GM12878 (cell line): ENCODE data around the gene SPRN. TPM values are rescaled to one million over a fixed set of nuclear protein-coding genes. Genes with fewer than 3 reads are reported as not detected.

Source experiments
- ATAC-seq: fragments of 200-7000 bp; cut with Tn5 transposase; 3 replicates; pipeline ENCODE4 v1.9.1; 2020; ENCODE audit warnings: mild to moderate bottlenecking, moderate library complexity
- BruUV-seq: library from RNA; stranded (reverse); fragments of 400-500 nt; replicated peaks from 2 replicates; lab custom pipeline; 2021; lab: Mats Ljungman, UMichigan
- CTCF ChIA-PET: fragments of 300-600 bp; sonication (Branson Sonifier 250); formaldehyde crosslinking; extraction: SDS; loops from one replicate; lab custom pipeline; 2021; ENCODE audit warnings: inconsistent platforms; lab: Yijun Ruan, JAX
- POLR2A ChIA-PET: fragments of 350-600 bp; formaldehyde crosslinking; extraction: SDS; loops from one replicate; lab custom pipeline; 2021; ENCODE audit warnings: inconsistent platforms; lab: Charles Lee
- RAD21 ChIA-PET: fragments of 300-600 bp; sonication (Branson Sonifier 250); formaldehyde crosslinking; loops from one replicate; lab custom pipeline; 2023; ENCODE audit warnings: antibody characterized with exemption; ENCODE audit not compliant: unreplicated experiment; lab: Charles Lee
- SMC1A ChIA-PET: fragments of 300-600 bp; sonication (Branson Sonifier 250); formaldehyde crosslinking; loops from one replicate; lab custom pipeline; 2023; ENCODE audit not compliant: unreplicated experiment, uncharacterized antibody; lab: Charles Lee
- DNase-seq: peaks from one replicate; pipeline ENCODE4 v3.0.0-alpha.2; 2011; ENCODE audit warnings: low read depth, low spot score
- FAIRE-seq: peaks from 3 replicates; lab custom pipeline; 2011; peaks lifted over from hg19 to GRCh38; lab: Jason Lieb, UNC
- H2AFZ ChIP-seq: 2 replicates; pipeline ENCODE4 v1.6.0; 2011; ENCODE audit warnings: low read depth, low read length, control low read depth; ENCODE audit not compliant: control insufficient read depth
- H3K27ac ChIP-seq: 2 replicates; pipeline ENCODE4 v1.5.1; 2011; ENCODE audit warnings: control low read depth; ENCODE audit not compliant: control insufficient read depth, insufficient read depth
- H3K27me3 ChIP-seq, 2 experiments: replicated peaks in 1 of 2; 2 replicates each; pipeline versions ENCODE4 v1.6.0 to v1.6.1; 2011; ENCODE audit warnings: low read length in 1 of 2; ENCODE audit not compliant: control insufficient read depth in 2 of 2, insufficient read depth in 2 of 2
- H3K36me3 ChIP-seq, 2 experiments: 2 replicates each; pipeline ENCODE4 v1.5.1; 2011; ENCODE audit warnings: low read length in 1 of 2; ENCODE audit not compliant: control insufficient read depth in 2 of 2, insufficient read depth in 2 of 2
- H3K4me1 ChIP-seq: 2 replicates; pipeline ENCODE4 v1.6.1; 2011; ENCODE audit warnings: mild to moderate bottlenecking, low read length, moderate library complexity, mixed read lengths; ENCODE audit not compliant: control insufficient read depth, insufficient read depth
- H3K4me2 ChIP-seq: 2 replicates; pipeline ENCODE4 v1.6.0; 2011; ENCODE audit warnings: control low read depth; ENCODE audit not compliant: control insufficient read depth, insufficient read depth
- H3K4me3 ChIP-seq: fragments of 200-600 bp; sonication (generic); 2 replicates; pipeline ENCODE4 v1.5.1; 2016
- H3K79me2 ChIP-seq: 2 replicates; pipeline ENCODE4 v1.6.0; 2011; ENCODE audit warnings: low read length; ENCODE audit not compliant: control insufficient read depth, insufficient read depth
- H3K9ac ChIP-seq: 2 replicates; pipeline ENCODE4 v1.8.0; 2011; ENCODE audit warnings: low read length, control low read depth, mixed read lengths; ENCODE audit not compliant: control insufficient read depth, insufficient read depth
- H3K9me3 ChIP-seq: replicated peaks from 3 replicates; pipeline ENCODE4 v1.5.1; 2011; ENCODE audit warnings: mild to moderate bottlenecking, low read length; ENCODE audit not compliant: control insufficient read depth, insufficient read depth
- H4K20me1 ChIP-seq: 2 replicates; pipeline ENCODE4 v1.6.0; 2011; ENCODE audit not compliant: control insufficient read depth, insufficient read depth
- CHD2 ChIP-seq: IDR thresholded peaks from 2 replicates; pipeline ENCODE4 v1.6.1; 2011; ENCODE audit warnings: low read depth, low read length, improper control_type of control experiment, borderline replicate concordance
- CREB1 ChIP-seq: IDR thresholded peaks from 2 replicates; pipeline ENCODE4 v1.6.1; 2012; ENCODE audit warnings: low read depth, mild to moderate bottlenecking, inconsistent platforms
- CUX1 ChIP-seq: IDR thresholded peaks from 2 replicates; pipeline ENCODE4 v1.6.1; 2012; ENCODE audit warnings: improper control_type of control experiment, low read depth, low read length; ENCODE audit not compliant: insufficient replicate concordance
- MEF2B ChIP-seq: fragments of 450-650 bp; IDR thresholded peaks from 2 replicates; pipeline ENCODE4 v1.6.1; 2018; ENCODE audit warnings: mild to moderate bottlenecking, moderate library complexity; ENCODE audit not compliant: partially characterized antibody, poor library complexity, severe bottlenecking
- MLLT1 ChIP-seq: fragments of 450-650 bp; IDR thresholded peaks from 2 replicates; pipeline ENCODE4 v1.6.1; 2016; ENCODE audit warnings: mild to moderate bottlenecking
- RBBP5 ChIP-seq: fragments of 200-600 bp; sonication (generic); conservative IDR thresholded peaks from 2 replicates; pipeline ENCODE4 v1.6.1; 2016
- STAT3 ChIP-seq: IDR thresholded peaks from 2 replicates; pipeline ENCODE4 v1.6.1; 2011; ENCODE audit warnings: low read depth, low read length, improper control_type of control experiment
- TARDBP ChIP-seq: IDR thresholded peaks from 2 replicates; pipeline ENCODE4 v1.6.1; 2016; ENCODE audit warnings: borderline replicate concordance
- ZBED1 ChIP-seq: IDR thresholded peaks from 2 replicates; pipeline ENCODE4 v1.6.1; 2016; ENCODE audit warnings: borderline replicate concordance
- WGBS: methylation state at CpG from one replicate; pipeline ENCODE4 v1.1.6; 2016; ENCODE audit warnings: low lambda C conversion rate; ENCODE audit not compliant: insufficient replicate concordance, insufficient coverage; ENCODE audit errors: missing lambda C conversion rate; 5-methylcytosine and 5-hydroxymethylcytosine counted together
- in situ Hi-C: fragments of 300-500 bp; cut with MboI; formaldehyde crosslinking; loops from 9 replicates; pipeline ENCODE4 v1.14.3; 2018; ENCODE audit warnings: mixed read lengths
- intact Hi-C: fragments of 100-400 bp; cut with micrococcal nuclease; formaldehyde crosslinking; loops from one replicate; pipeline ENCODE4 v1.14.2; 2022; ENCODE audit not compliant: unreplicated experiment
- polyA plus RNA-seq, 11 experiments: library from polyadenylated mRNA; depleted of rRNA in 4 of 11; unstranded in 6 of 11; stranded (reverse) in 5 of 11; fragments of >200 nt; fragmentation: Nextera tagmentation in 4 of 11; fragmentation: Illumina TruSeq in 1 of 11; extraction: Ambion mirVana in 4 of 11; extraction: Trizol in 1 of 11; gene quantifications; 1 replicate in 1 of 11; 2 replicates in 10 of 11; pipeline versions ENCODE4 v1.2.1 to v1.2.3, GENCODE V29; 2011 to 2016; ENCODE audit warnings: inconsistent platforms in 2 of 11, missing spikeins in 2 of 11, low read depth in 1 of 11
- total RNA-seq, 4 experiments: library from RNA; depleted of rRNA in 3 of 4; stranded (reverse); fragments of >200 nt in 3 of 4; fragmentation: Illumina TruSeq in 1 of 4; extraction: Trizol in 1 of 4; gene quantifications; 2 replicates each; pipeline versions ENCODE4 v1.2.1 to v1.2.3, GENCODE V29; 2013 to 2021
- TF ChIP-seq, protein P1 (sequence below): fragments of 450-650 bp; IDR thresholded peaks from 2 replicates; pipeline ENCODE4 v1.6.1; 2017; ENCODE audit warnings: low read depth, mild to moderate bottlenecking, moderate library complexity
- TF ChIP-seq, protein P2 (sequence below): IDR thresholded peaks from 2 replicates; pipeline ENCODE4 v1.6.1; 2012; ENCODE audit warnings: mild to moderate bottlenecking, low read depth, low read length

Gene SPRN
- total and polyA plus RNA-seq, 10 of the 15 experiments (the other 5 are each of a cell fraction or from before 2014, with no cell fraction given): 0.03 to 0.96 (median 0.46) TPM; not detected in 6

DNA sequence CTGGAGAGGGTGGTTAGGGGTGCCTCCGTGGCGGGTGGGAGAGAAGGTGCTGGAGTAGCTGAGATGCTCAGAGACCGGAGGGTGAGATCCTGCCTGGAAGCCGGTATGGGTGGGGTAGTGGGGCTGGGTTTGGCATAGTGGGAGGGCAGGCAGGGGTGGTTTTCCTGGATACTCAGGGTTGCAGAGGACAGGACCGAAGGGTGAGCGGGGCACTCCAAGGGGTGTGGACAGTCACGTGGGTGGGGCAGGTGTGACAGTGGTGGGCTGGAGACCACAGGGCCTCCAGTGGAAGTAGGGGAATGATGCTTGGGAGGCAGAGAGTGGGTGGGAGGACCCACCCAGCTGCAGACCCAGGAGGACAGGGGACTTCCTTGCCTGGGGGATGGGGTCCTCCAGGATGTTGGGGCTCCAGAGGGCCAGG lies 31.2 kb upstream of the SPRN start:
- ATAC-seq: no peak
- intact Hi-C loops: no loop called here
- Histone ChIP-seq H4K20me1 (no peaks in the 10 kb centered on the region), H2AFZ (no peak overlapping the region), H3K4me1 (no peaks in the 10 kb centered on the region), H3K27ac (no peak overlapping the region), H3K9me3 (no peaks in the 10 kb centered on the region; the same call in 2 of the 3 replicates), H3K79me2 (no peaks in the 10 kb centered on the region), H3K27me3 (no peaks in the 10 kb centered on the region), H3K4me3 (no peak overlapping the region), H3K4me2 (no peak overlapping the region), H3K36me3 (no peaks in the 10 kb centered on the region), H3K9ac (no peak overlapping the region)
- TF ChIP-seq, protein P1, sequence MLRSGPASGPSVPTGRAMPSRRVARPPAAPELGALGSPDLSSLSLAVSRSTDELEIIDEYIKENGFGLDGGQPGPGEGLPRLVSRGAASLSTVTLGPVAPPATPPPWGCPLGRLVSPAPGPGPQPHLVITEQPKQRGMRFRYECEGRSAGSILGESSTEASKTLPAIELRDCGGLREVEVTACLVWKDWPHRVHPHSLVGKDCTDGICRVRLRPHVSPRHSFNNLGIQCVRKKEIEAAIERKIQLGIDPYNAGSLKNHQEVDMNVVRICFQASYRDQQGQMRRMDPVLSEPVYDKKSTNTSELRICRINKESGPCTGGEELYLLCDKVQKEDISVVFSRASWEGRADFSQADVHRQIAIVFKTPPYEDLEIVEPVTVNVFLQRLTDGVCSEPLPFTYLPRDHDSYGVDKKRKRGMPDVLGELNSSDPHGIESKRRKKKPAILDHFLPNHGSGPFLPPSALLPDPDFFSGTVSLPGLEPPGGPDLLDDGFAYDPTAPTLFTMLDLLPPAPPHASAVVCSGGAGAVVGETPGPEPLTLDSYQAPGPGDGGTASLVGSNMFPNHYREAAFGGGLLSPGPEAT: no peak
- TF ChIP-seq, protein P2, sequence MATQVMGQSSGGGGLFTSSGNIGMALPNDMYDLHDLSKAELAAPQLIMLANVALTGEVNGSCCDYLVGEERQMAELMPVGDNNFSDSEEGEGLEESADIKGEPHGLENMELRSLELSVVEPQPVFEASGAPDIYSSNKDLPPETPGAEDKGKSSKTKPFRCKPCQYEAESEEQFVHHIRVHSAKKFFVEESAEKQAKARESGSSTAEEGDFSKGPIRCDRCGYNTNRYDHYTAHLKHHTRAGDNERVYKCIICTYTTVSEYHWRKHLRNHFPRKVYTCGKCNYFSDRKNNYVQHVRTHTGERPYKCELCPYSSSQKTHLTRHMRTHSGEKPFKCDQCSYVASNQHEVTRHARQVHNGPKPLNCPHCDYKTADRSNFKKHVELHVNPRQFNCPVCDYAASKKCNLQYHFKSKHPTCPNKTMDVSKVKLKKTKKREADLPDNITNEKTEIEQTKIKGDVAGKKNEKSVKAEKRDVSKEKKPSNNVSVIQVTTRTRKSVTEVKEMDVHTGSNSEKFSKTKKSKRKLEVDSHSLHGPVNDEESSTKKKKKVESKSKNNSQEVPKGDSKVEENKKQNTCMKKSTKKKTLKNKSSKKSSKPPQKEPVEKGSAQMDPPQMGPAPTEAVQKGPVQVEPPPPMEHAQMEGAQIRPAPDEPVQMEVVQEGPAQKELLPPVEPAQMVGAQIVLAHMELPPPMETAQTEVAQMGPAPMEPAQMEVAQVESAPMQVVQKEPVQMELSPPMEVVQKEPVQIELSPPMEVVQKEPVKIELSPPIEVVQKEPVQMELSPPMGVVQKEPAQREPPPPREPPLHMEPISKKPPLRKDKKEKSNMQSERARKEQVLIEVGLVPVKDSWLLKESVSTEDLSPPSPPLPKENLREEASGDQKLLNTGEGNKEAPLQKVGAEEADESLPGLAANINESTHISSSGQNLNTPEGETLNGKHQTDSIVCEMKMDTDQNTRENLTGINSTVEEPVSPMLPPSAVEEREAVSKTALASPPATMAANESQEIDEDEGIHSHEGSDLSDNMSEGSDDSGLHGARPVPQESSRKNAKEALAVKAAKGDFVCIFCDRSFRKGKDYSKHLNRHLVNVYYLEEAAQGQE: no peak
- no peak for TF ChIP-seq CHD2
- TF ChIP-seq RBBP5: no peak
- TF ChIP-seq MEF2B: no peak
- TF ChIP-seq TARDBP: no peak
- no peak for TF ChIP-seq CUX1
- TF ChIP-seq MLLT1: no peak
- TF ChIP-seq STAT3: no peak
- no peak for TF ChIP-seq ZBED1
- no peak for TF ChIP-seq CREB1
- WGBS: 56% methylated on average over 7 of the region's 7 CpGs
- DNase-seq: no peak
- in situ Hi-C loops: no loop called here
- RAD21 ChIA-PET: no interaction called here
- SMC1A ChIA-PET: no interaction called here
- POLR2A ChIA-PET: no interaction called here
- CTCF ChIA-PET: no interaction called here
- no TSS peak for BruUV-seq
- FAIRE-seq: no peak
